MCF 10A (cell line): Measurements from ENCODE around the gene CNDP2. TPM values are rescaled to one million over a fixed set of nuclear protein-coding genes. Genes with fewer than 3 reads are reported as not detected.

Source experiments
- BruUV-seq: library from RNA; stranded (reverse); fragments of 400-500 nt; replicated peaks from 2 replicates; lab custom pipeline; 2021; lab: Mats Ljungman, UMichigan
- CTCF ChIA-PET: fragments of 300-600 bp; sonication (Branson Sonifier 250); formaldehyde crosslinking; extraction: SDS; loops from one replicate; lab custom pipeline; 2021; ENCODE audit warnings: antibody characterized with exemption, inconsistent platforms; lab: Yijun Ruan, JAX
- POLR2A ChIA-PET: fragments of 300-600, 350-650 bp; sonication (Branson Sonifier 250); formaldehyde crosslinking; extraction: SDS; loops from one replicate; lab custom pipeline; 2020; ENCODE audit warnings: antibody characterized with exemption, inconsistent platforms; lab: Yijun Ruan, JAX
- DNase-seq: peaks from one replicate; pipeline ENCODE4 v3.0.0-alpha.2; 2018; ENCODE audit not compliant: unreplicated experiment
- H3K27ac Mint-ChIP-seq: one replicate; pipeline ENCODE4 v1.8.0; 2022; ENCODE audit warnings: mild to moderate bottlenecking, low read depth, mixed read lengths; ENCODE audit not compliant: unreplicated experiment
- H3K27me3 Mint-ChIP-seq: one replicate; pipeline ENCODE4 v1.8.0; 2022; ENCODE audit warnings: mixed read lengths; ENCODE audit not compliant: insufficient read depth, unreplicated experiment
- H3K36me3 Mint-ChIP-seq: one replicate; pipeline ENCODE4 v1.8.0; 2022; ENCODE audit warnings: mild to moderate bottlenecking, moderate library complexity, mixed read lengths; ENCODE audit not compliant: insufficient read depth, unreplicated experiment
- H3K4me1 Mint-ChIP-seq: one replicate; pipeline ENCODE4 v1.8.0; 2022; ENCODE audit warnings: mixed read lengths; ENCODE audit not compliant: insufficient read depth, unreplicated experiment
- H3K4me3 Mint-ChIP-seq: one replicate; pipeline ENCODE4 v1.8.0; 2022; ENCODE audit warnings: mild to moderate bottlenecking, moderate library complexity, mixed read lengths; ENCODE audit not compliant: unreplicated experiment
- H3K9me3 Mint-ChIP-seq: one replicate; pipeline ENCODE4 v1.8.0; 2022; ENCODE audit warnings: mixed read lengths; ENCODE audit not compliant: unreplicated experiment
- CTCF ChIP-seq: fragments of 200-600 bp; IDR thresholded peaks from one replicate; pipeline ENCODE4 v1.8.0; 2022; ENCODE audit warnings: antibody characterized with exemption, mild to moderate bottlenecking; ENCODE audit not compliant: unreplicated experiment
- intact Hi-C: fragments of 100-400 bp; cut with micrococcal nuclease; formaldehyde crosslinking; loops from 2 replicates; pipeline ENCODE4 v1.14.1; 2022
- total RNA-seq: library from RNA; stranded (reverse); gene quantifications from 2 replicates; pipeline ENCODE4 v1.2.3, GENCODE V29; 2022

Gene CNDP2
- total RNA-seq, 1 experiment from 2014 or later, result 194 TPM

GRCh38 chr18:74516271-74517235, 20.4 kb downstream of the CNDP2 start:
- intact Hi-C loops, result no loop called here
- H3K4me3 Mint-ChIP-seq, result no peak overlapping the region
- H3K4me1 Mint-ChIP-seq, result no peaks in the 10 kb centered on the region
- peaks cover 81% of the 10 kb centered on the region for H3K36me3 Mint-ChIP-seq
- no peak for DNase-seq
- ChIA-PET POLR2A (interaction anchor here (1.2 kb wide), 1 partner anchor 25 kb away, joined by 3 read pairs; no protein-coding TSS in a partner anchor), CTCF (interaction anchor here (0.6 kb wide), 1 partner anchor 12 kb away, joined by 3 read pairs; no protein-coding TSS in a partner anchor)
- H3K9me3 Mint-ChIP-seq, result no peaks in the 10 kb centered on the region
- H3K27ac Mint-ChIP-seq, result no peak overlapping the region
- no TSS peak for BruUV-seq
- TF ChIP-seq CTCF, result no peak
- H3K27me3 Mint-ChIP-seq, result no peaks in the 10 kb centered on the region

DNA sequence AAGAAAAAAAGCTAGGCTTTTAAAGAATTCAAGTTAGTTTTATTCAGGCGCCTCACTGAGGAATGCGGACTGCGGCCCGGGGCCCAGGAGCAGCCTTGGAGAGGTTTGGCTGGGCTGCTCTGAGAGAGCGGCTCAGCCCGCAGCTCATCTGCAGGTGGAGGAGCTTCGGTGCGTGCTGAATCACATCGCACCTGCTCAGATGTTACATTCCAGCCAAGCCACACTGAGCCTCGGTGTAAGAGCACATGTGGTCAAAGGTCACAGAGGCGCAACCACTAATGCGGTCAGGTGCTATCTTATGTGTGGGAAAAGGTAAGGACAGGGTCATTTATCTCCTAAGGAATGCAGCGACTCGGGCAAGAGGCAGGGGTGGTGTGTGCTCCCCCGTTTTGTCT, 21.1 kb downstream of the CNDP2 start:
- ChIA-PET CTCF (interaction anchor here (0.6 kb wide), 1 partner anchor 12 kb away, joined by 3 read pairs; no protein-coding TSS in a partner anchor), POLR2A (interaction anchor here (1.2 kb wide), 1 partner anchor 24 kb away, joined by 3 read pairs; no protein-coding TSS in a partner anchor)
- DNase-seq, result no peak
- Mint-ChIP-seq H3K27ac (no peak overlapping the region), H3K36me3 (peaks cover 77% of the 10 kb centered on the region), H3K9me3 (no peaks in the 10 kb centered on the region), H3K4me3 (no peak overlapping the region), H3K4me1 (no peaks in the 10 kb centered on the region), H3K27me3 (no peaks in the 10 kb centered on the region)
- no peak for TF ChIP-seq CTCF
- intact Hi-C loops, result no loop called here
- BruUV-seq, result no TSS peak

DNA sequence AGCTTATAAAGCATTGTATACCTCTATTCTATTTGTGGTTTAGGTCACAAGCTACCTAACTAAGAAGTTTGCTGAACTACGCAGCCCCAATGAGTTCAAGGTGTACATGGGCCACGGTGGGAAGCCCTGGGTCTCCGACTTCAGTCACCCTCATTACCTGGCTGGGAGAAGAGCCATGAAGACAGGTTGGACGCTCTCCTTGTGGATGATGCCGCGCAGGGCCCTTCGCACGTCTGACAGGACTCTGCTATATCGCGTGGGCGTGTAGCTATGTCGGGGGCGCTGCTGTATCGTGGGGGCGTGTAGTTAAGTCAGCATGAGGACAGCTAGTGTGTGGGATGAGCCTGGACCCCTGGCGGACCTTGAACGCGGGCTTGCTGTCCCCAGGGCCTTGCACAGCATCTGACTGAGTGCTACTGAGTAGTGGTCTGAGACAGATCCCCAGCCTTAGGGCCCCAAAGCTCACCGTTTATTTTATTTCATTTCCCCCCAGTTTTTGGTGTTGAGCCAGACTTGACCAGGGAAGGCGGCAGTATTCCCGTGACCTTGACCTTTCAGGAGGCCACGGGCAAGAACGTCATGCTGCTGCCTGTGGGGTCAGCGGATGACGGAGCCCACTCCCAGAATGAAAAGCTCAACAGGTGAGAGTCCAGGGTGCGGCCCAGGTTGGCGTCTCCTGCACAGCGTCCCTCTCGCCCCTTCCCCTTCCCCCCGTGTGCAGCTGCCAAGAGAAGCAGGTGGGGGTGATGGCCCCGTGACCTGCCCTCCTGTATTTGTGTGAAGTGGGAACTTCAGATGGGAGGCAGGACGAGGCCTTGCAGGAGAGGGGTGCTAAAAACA, 22.5 kb downstream of the CNDP2 start:
- no peaks in the 10 kb centered on the region for H3K27me3 Mint-ChIP-seq
- ChIA-PET POLR2A (interaction anchor here (0.6 kb wide), 1 partner anchor 300 kb away, joined by 3 read pairs; no protein-coding TSS in a partner anchor), CTCF (interaction anchor here (0.6 to 1.2 kb wide), 3 partner anchors 14 to 274 kb away, joined by 3 to 4 read pairs (median 4); no protein-coding TSS in a partner anchor)
- BruUV-seq, result no TSS peak
- no peaks in the 10 kb centered on the region for H3K9me3 Mint-ChIP-seq
- H3K36me3 Mint-ChIP-seq, result peaks cover 68% of the 10 kb centered on the region
- H3K4me1 Mint-ChIP-seq, result no peaks in the 10 kb centered on the region
- H3K27ac Mint-ChIP-seq, result no peak overlapping the region
- TF ChIP-seq CTCF, result no peak
- H3K4me3 Mint-ChIP-seq, result no peak overlapping the region
- DNase-seq, result no peak
- intact Hi-C loops, result no loop called here
